ENCODE results near the gene RGS14. TPM values are rescaled to one million over a fixed set of nuclear protein-coding genes. Genes with fewer than 3 reads are reported as not detected.

Gene RGS14
- total and polyA plus RNA-seq, 2 donors (not counting 3 experiments of a cell fraction or from before 2014, with no cell fraction given), result 4.3 to 7.3 TPM

GRCh38 chr5:177355868-177356168 is 1.9 kb upstream of the RGS14 start:
- H3K79me2 ChIP-seq (ENCODE audit: control insufficient read depth, insufficient read depth, low read length), result peaks cover 5% of the 10 kb centered on the region
- H3K9ac ChIP-seq (replicated peaks; ENCODE audit: extremely low read depth, insufficient read depth, low read length), result no peak overlapping the region
- no peak overlapping the region for H2AFZ ChIP-seq (ENCODE audit: low read depth, low read length)
- DNase-seq (ENCODE audit: low read depth, low spot score) (no peak), FAIRE-seq (no peak)
- no peaks in the 10 kb centered on the region for H3K36me3 ChIP-seq (ENCODE audit: control insufficient read depth in 2 of 2, extremely low read depth in 1 of 2, insufficient read depth in 2 of 2, low read length in 2 of 2)
- intact Hi-C loops (cut with micrococcal nuclease), result no loop called here
- POLR2A ChIA-PET, result no interaction called here
- H4K20me1 ChIP-seq (replicated peaks; ENCODE audit: control insufficient read depth, extremely low read depth, insufficient read depth, low read length), result no peaks in the 10 kb centered on the region
- CTCF ChIA-PET, result interaction anchor here (1.0 to 6.3 kb wide), 4 partner anchors 11 to 28 kb away, joined by 3 to 31 read pairs (median 4); no protein-coding TSS in a partner anchor
- no TSS peak for BruUV-seq (replicated peaks)
- no peaks in the 10 kb centered on the region for H3K9me1 ChIP-seq (replicated peaks; ENCODE audit: control insufficient read depth, extremely low read depth, insufficient read depth, low read length)
- H3K9me3 ChIP-seq (replicated peaks; ENCODE audit: control insufficient read depth, insufficient read depth, low read length), result no peaks in the 10 kb centered on the region
- H3K27me3 ChIP-seq (ENCODE audit: control insufficient read depth in 2 of 2, insufficient read depth in 2 of 2, low read length in 2 of 2), result no peaks in the 10 kb centered on the region
- dilution Hi-C loops (cut with MboI; ENCODE audit: extremely low pct_ligation_motif_present, low sequenced_read_pairs), result no loop called here
- no peak overlapping the region for H3K27ac ChIP-seq (ENCODE audit: insufficient read depth, low read depth, low read length)
- H3K4me3 ChIP-seq (replicated peaks in 1 of 3; ENCODE audit: insufficient read depth in 1 of 3, low read depth in 1 of 3, low read length in 3 of 3), result no peak overlapping the region
- peaks cover 21% of the 10 kb centered on the region for H3K4me1 ChIP-seq (ENCODE audit: control insufficient read depth, extremely low read depth, insufficient read depth, low read length)
- TF ChIP-seq CTCF (IDR thresholded peaks at IDR 0.05; ENCODE audit: extremely low read depth in 1 of 2, insufficient read depth in 1 of 2, low read depth in 1 of 2, low read length in 2 of 2), result no peak
- TF ChIP-seq GATA2 (IDR thresholded peaks at IDR 0.05; ENCODE audit: insufficient read depth, insufficient read length, low read depth, low read length), result no peak
- TF ChIP-seq EZH2 (IDR thresholded peaks at IDR 0.05; ENCODE audit: borderline replicate concordance, low read depth, low read length, severe bottlenecking), result no peak
- TF ChIP-seq FOS (IDR thresholded peaks at IDR 0.05; ENCODE audit: borderline replicate concordance, insufficient read depth, low read length), result no peak
- no peak for TF ChIP-seq MYC (IDR thresholded peaks at IDR 0.05; ENCODE audit: low read depth, low read length)
- TF ChIP-seq MAX (IDR thresholded peaks at IDR 0.05; ENCODE audit: insufficient read depth, insufficient read length), result no peak
- no peak for TF ChIP-seq JUN (IDR thresholded peaks at IDR 0.05; ENCODE audit: borderline replicate concordance, insufficient read depth, insufficient read length, low read depth)
- TF ChIP-seq POLR2A (IDR thresholded peaks at IDR 0.05; ENCODE audit: low read depth, low read length), result no peak
- TF ChIP-seq POLR2AphosphoS5 (IDR thresholded peaks at IDR 0.05; ENCODE audit: insufficient read depth, low read depth, low read length), result no peak
- no peak overlapping the region for H3K4me2 ChIP-seq (ENCODE audit: insufficient read depth, low read length)
